Lower leg skin (tissue), 3 donors: ENCODE results near the gene PRDM15.

Source experiments
- CTCF ChIP-seq, 3 donors: fragments of 450-650 bp; IDR thresholded peaks; one replicate each; pipeline ENCODE4 v1.5.1; 2016; ENCODE audit warnings: antibody characterized with exemption in 3 of 3, mild to moderate bottlenecking in 3 of 3, moderate library complexity in 2 of 3
- POLR2A ChIP-seq, 2 donors: fragments of 450-650 bp; IDR thresholded peaks; one replicate each; pipeline ENCODE4 v1.6.1; 2016 to 2017; ENCODE audit warnings: antibody characterized with exemption in 2 of 2, mild to moderate bottlenecking in 1 of 2, moderate library complexity in 1 of 2

GRCh38 chr21:41816583-41817165 is 62.5 kb downstream of the PRDM15 start:
- TF ChIP-seq CTCF (IDR thresholded peaks at IDR 0.05) (peak in 1 of 3 donors; percentile 61), POLR2A (IDR thresholded peaks at IDR 0.05) (no peak)
